Measurements from ENCODE around the gene CACNA1D.
"Not testable (repeated sequence)": the region's sequence is repeated elsewhere in the genome, so short reads cannot be mapped to it uniquely, and the experiment has no call there.

Gene CACNA1D

DNA sequence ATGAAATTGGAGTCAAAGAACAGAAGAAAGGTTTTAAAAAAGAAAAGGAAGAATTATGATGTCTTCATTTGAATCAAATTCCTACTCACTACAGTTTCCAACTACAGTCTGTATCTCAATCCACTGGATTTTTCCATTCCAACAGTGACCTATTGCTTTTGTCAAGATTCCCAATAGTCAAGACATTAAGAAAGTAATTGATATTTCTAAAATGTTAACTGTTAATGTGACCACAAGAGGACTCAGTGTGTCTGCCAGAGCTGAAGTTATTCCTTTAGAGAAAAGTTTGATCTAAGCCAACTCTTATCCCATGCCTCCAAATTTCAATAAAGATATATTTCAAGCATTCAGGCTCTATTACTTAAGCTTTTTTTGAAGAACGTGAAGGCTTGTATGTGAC is 163.2 kb downstream of the CACNA1D start:
- DNase-seq (ENCODE audit: low read depth) = no peak

GRCh38 chr3:53658613-53659193 is 164.3 kb downstream of the CACNA1D start:
- no peak for DNase-seq (ENCODE audit: low read depth)

GRCh38 chr3:53659996-53660395 is 165.6 kb downstream of the CACNA1D start:
- no peak for DNase-seq (ENCODE audit: low read depth)

DNA sequence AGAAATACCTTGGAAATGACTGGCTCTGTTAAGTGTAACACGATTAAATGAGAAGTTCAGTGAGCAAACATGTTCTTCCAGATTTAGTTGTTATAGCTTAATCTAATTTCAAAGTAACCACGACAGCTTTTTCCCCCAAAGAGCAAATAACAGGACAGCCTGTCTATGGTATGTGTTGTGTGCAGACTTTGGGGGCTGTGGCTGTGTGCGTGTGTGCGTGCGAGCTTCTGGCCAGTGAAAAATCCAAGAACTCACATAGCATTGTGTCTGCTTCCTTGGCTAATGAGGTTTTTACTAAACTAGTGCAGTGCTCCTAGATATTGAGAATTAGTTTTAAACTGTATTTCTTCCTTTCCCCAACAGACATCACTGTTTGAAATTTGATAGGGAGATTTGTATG is 167.1 kb downstream of the CACNA1D start:
- DNase-seq (ENCODE audit: low read depth) = no peak

DNA sequence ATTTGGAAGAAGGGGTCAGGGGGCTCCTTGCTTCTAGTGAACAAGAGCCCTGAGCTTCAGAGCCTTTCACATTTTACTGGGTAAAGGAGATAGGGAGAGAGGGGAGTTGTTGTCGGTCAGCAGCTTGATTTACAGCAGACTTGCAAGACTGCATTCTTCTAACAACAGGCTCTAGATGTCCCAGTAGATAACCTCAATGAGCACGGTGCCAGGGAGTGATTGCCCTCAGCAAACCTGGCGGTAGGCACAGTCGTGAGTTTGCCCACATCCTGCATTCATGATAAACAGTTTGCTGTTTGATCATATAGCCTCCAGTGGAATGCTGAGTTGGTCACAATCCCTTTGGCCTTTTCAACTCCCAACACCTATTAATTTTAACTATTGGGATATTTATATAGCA is 170.4 kb downstream of the CACNA1D start:
- not testable (repeated sequence) for DNase-seq (ENCODE audit: low read depth)

GRCh38 chr3:53665608-53666425 is 171.4 kb downstream of the CACNA1D start:
- no peak for DNase-seq (ENCODE audit: low read depth)

- DNase-seq (ENCODE audit: low read depth) = no peak
Measured at GRCh38 chr3:53668872-53669271, 174.5 kb downstream of the CACNA1D start.

- DNase-seq (ENCODE audit: low read depth) = no peak
Measured at GRCh38 chr3:53670721-53671120, 176.3 kb downstream of the CACNA1D start.

DNA sequence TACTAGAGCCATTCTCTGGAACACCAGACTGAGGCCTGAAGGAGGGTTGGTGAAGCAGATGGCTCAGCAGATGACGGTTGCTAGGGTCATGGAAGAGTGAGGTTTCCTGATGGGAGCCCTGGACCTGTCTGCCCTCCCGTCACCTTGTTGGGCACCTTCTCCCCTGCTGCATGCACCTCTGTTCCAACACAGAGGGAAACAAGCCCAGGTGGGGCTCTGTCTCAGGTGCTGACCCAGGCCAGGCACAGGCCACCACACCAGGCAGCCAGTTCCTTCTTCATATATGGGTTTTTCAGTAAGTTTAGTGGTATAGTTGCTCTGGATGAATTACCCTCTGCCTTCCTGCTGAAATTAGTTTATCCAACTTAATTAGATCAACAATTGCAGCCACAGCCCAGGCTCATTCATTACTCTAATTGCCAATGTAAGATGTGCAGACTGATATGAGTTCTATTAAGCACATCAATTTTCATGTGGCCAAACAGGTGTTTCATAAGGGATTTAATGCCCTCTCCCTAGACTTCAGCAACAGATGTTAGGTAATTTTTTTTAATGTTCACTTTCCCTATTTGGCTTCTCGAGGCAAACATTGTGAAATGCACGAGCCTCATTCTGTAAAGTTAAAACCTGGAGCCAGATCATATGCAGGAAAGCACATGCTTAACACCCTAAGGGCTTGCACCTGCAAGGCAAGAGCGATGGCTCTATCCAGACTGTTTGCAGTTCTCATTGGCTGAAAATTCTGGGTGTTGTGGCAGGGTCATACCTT is 177.0 kb downstream of the CACNA1D start:
- no peak for DNase-seq (ENCODE audit: low read depth)

DNA sequence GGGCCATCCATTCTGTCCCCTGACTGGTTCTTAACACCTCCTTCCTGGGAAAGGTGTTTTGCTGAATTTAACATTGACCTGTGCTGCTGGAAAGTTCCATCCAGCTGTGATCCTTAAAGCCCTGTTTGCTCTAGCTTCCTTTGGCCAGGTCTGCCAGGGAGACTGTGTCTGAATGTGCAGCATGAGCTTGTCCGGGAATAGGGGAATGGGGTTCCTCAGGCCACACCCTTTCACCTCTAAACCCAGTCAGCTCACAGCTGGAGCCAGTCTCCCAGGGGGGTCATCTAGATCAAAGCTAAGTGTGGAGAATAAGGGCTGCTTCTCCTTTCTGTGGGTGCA is 177.5 kb downstream of the CACNA1D start:
- DNase-seq (ENCODE audit: low read depth) = no peak

DNA sequence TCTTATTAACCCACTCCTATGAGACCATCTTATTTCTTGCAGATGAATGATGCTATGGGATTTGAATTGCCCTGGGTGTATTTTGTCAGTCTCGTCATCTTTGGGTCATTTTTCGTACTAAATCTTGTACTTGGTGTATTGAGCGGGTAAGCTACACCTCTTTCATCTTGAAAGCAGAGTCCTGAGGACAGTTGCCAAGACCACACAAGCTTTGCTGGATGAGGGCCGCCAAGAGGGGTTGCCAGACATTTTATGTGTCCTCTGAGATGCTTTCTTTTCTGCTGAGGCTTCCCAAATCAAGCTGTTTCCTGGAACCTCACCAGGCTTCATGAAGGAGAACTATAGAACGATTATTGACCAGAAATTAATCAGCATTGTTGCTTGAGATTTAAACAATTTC is 178.6 kb downstream of the CACNA1D start:
- no peak for DNase-seq (ENCODE audit: low read depth)

GRCh38 chr3:53673722-53674350 is 179.4 kb downstream of the CACNA1D start:
- no peak for DNase-seq (ENCODE audit: low read depth)

DNA sequence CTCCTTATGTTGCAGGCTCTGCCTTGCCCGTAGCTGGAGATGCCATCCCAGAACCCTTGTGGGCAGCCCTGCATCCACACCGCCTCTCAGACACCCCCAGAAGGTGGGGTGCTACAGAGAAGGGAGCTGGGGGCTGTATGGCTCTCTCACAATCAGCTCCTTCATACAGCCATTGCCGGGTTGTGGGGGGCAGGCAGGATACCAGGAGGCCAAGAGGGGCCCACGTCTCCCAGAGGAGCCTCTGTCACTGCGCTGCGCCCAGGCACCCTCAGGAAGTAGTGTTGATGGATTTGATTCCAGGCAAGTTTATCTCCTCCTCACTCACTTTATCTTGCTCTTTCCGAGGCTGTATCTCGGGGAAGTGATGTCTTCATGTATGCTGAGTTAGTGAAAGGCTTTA is 180.2 kb downstream of the CACNA1D start:
- DNase-seq (ENCODE audit: low read depth) = no peak

DNA sequence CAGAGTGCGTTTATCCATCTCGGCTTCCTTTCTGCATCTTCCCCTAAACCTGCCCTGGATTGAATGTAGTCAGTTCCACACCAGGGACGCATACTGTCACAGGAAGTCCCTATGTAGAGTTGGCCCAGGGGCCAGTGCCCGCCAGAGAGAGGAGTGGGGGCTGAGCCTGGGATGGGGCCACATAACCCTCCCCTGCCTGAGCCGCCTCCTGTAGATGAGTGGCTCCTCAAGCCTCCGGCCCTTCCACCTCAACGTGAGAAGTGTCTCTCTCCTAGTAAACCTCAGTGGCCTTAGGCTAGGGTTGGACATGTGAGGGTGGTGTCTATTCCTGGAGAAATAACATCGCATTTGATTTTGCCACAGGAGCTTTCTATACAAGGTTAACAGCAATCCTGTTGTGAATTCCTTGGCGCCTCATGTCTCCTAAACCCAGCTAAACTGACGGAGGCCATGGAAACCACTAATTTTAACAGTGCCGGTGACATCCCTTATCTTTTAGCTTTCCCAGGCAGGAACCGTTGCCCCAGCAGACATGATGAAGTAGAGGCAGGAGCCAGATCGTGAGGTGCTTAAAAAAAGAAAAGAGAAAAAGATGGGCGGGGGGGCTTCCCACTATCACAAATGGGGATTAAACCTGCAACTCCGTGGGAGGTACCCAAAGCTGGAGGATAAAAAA is 180.7 kb downstream of the CACNA1D start:
- no peak for DNase-seq (ENCODE audit: low read depth)

DNA sequence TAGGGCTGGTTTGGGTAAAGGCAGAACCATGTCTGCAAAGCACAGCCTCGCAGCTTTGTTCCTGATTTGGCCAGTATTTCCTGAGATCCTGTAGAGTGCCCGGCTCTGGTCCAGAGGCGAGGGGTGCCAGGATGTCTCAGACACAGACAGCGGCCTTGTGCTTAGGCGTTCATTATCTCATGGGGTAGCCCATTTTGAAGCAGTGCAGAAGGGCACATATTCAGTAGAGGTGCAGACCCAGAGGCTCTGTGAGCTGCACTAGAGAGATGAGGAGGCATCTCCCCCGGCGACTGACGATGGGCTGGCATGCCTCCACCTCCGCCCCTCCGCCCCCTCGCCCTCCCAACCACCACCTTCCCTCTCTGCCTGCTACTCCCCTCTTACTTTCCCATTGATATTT is 181.5 kb downstream of the CACNA1D start:
- DNase-seq (ENCODE audit: low read depth) = no peak

DNA sequence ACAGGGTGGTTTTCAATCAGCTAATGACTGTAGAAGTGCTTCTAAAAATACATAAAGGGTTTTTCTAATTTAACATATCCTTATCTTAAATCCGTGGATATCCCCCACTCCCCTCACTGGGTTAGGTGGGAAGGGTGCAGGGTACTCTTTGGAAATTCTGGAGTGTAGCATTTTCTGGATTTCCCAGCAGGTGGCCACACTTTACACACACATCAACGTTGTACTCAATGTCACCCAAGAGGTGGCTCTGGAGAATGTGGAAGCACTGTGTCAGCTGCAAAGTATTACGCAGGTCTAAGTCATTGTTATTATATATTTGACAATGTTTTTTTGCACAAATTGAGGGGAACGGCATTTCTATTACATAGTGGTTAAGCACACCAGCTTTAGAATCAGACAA is 183.0 kb downstream of the CACNA1D start:
- no peak for DNase-seq (ENCODE audit: low read depth)

DNA sequence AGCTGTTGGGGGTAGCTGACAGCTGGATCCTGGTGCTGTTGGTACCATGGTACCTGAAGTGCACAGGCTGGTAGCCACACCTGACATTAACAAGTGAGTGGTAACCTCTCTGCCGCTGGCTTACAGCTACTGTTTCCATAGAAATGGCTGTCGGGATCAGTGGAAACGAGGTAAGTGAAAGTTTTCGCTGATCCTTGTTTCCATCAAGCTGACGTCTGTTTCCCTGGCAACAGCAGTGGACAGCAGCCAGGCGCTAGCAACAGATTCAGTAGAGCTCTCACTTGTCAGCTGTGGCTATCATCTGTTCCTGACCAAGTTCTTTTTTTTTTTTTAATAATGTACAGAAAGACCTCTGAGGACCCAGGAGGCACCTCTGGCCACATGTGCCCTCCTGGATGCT is 185.6 kb downstream of the CACNA1D start:
- DNase-seq (ENCODE audit: low read depth) = no peak

DNA sequence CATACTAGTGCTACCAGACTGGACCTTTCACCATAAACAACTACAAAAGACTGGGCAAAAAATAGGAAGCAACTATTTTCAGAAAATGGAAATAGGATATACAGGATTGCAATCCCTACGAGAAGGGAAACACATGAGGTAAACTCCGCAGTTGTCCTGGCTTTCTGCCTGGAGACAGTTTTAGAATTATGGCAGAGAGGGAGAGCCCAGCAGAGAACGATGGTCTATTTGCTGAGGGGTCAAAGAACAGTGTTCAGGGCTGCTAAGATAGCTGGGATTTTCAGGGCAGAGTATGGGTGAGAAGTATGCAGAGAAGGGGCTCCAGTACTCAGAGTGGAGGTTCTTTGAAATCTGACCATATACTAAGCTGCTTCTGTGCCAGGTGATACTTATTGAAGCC is 188.4 kb downstream of the CACNA1D start:
- DNase-seq (ENCODE audit: low read depth) = no peak

DNA sequence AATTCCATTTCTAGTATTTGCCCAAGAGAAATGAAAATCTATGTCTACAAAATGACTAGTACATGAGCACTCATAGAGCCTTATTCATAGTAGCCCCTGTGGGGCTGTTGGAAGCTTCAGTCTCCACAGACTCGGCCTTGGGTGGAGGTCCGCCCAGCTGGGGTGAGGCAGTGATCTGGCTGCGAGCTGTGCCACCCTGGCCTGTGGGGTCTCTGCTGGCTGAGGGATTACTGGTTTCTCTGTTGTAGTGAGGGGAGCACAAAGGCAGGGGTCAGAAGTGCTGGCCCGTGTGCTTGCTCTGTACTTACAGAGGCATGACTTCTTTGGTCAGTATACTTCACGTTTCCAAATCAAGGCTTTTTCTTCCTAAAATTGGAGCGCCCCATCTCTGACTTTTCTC is 193.7 kb downstream of the CACNA1D start:
- no peak for DNase-seq (ENCODE audit: low read depth)

GRCh38 chr3:53688989-53689388 is 194.6 kb downstream of the CACNA1D start:
- no peak for DNase-seq (ENCODE audit: low read depth)

DNA sequence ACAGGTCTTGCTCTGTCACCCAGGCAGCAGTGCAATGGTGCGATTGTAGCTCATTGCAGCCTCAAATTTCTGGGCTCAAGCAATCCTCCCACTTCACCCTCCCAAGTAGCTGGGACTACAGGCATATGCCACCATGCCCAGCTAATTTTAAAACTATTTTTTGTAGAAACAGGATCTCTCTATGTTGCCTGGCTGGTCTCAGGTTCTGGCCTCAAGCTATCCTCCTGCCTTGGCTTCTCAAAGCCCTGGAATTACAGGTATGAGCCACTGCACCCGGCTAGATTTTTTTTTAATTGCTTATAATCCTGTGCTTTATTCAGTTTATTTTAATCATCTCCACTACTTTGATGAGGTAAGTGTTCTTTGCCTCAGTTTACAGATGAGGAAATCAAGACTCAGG is 195.3 kb downstream of the CACNA1D start:
- DNase-seq (ENCODE audit: low read depth) = no peak

- no peak for DNase-seq (ENCODE audit: low read depth)
Measured at GRCh38 chr3:53690521-53690920, 196.1 kb downstream of the CACNA1D start.

Measured in GM04504 (cell line).